Duodenal mucosa (tissue), 2 donors: ENCODE results near the gene MYBL2.

Source experiments
- H3K27ac ChIP-seq: one replicate; pipeline ENCODE4 v1.7.0; 2013; ENCODE audit warnings: low read depth, low read length
- H3K27me3 ChIP-seq, 2 donors: one replicate each; pipeline ENCODE4 v1.7.0; 2013; ENCODE audit warnings: low read length in 2 of 2, control low read depth in 1 of 2; ENCODE audit not compliant: insufficient read depth in 2 of 2, control insufficient read depth in 1 of 2
- H3K36me3 ChIP-seq, 2 donors: one replicate each; pipeline ENCODE4 v1.7.0; 2013; ENCODE audit warnings: low read length in 2 of 2, control low read depth in 1 of 2; ENCODE audit not compliant: insufficient read depth in 2 of 2, control insufficient read depth in 1 of 2
- H3K4me1 ChIP-seq, 2 donors: one replicate each; pipeline ENCODE4 v1.7.0; 2013; ENCODE audit warnings: low read length in 2 of 2, control low read depth in 1 of 2; ENCODE audit not compliant: insufficient read depth in 2 of 2, control insufficient read depth in 1 of 2
- H3K4me3 ChIP-seq, 2 donors: one replicate each; pipeline ENCODE4 v1.7.0; 2013; ENCODE audit warnings: low read length in 2 of 2, low read depth in 1 of 2
- H3K9ac ChIP-seq, 2 donors: one replicate each; pipeline ENCODE4 v1.7.0; 2013; ENCODE audit warnings: low read length in 2 of 2, low read depth in 1 of 2
- H3K9me3 ChIP-seq, 2 donors: one replicate each; pipeline ENCODE4 v1.7.0; 2013; ENCODE audit warnings: low read length in 2 of 2, control low read depth in 1 of 2; ENCODE audit not compliant: control insufficient read depth in 1 of 2

Gene MYBL2

GRCh38 chr20:43762911-43763310 lies 96.0 kb downstream of the MYBL2 start:
- no peak overlapping the region for H3K4me3 ChIP-seq
- no peaks in the 10 kb centered on the region for H3K9me3 ChIP-seq
- no peaks in the 10 kb centered on the region for H3K4me1 ChIP-seq
- H3K9ac ChIP-seq: no peak overlapping the region
- peaks cover 12 to 23% of the 10 kb centered on the region in 2 donors for H3K27me3 ChIP-seq
- H3K36me3 ChIP-seq: no peaks in the 10 kb centered on the region
- H3K27ac ChIP-seq: no peak overlapping the region

GRCh38 chr20:43765916-43766315 lies 99.0 kb downstream of the MYBL2 start:
- no peaks in the 10 kb centered on the region for H3K9me3 ChIP-seq
- no peak overlapping the region for H3K9ac ChIP-seq
- no peak overlapping the region for H3K4me3 ChIP-seq
- peaks cover 12 to 23% of the 10 kb centered on the region in 2 donors for H3K27me3 ChIP-seq
- H3K36me3 ChIP-seq: no peaks in the 10 kb centered on the region
- H3K27ac ChIP-seq: no peak overlapping the region
- H3K4me1 ChIP-seq: no peaks in the 10 kb centered on the region
